A673 (cell line): ENCODE results near the gene VSTM2L.

Experiments used
- CTCF ChIP-seq: fragments of 300-800, 200-600 bp; sonication (generic); conservative IDR thresholded peaks from 2 replicates; pipeline ENCODE4 v1.5.1; 2017; ENCODE audit warnings: low read depth, mild to moderate bottlenecking, antibody characterized with exemption, low read length, moderate library complexity, mixed read lengths
- EZH2 ChIP-seq: fragments of 200-600 bp; sonication (generic); IDR thresholded peaks from 2 replicates; pipeline ENCODE4 v1.6.1; 2017; ENCODE audit warnings: borderline replicate concordance, low read depth, mild to moderate bottlenecking, mixed read lengths, antibody characterized with exemption, low read length; ENCODE audit not compliant: poor library complexity, severe bottlenecking

- TF ChIP-seq CTCF (no peak), EZH2 (no peak)
These were observed 11.9 kb downstream of the VSTM2L start for GRCh38 chr20:37914672-37915433.
